GM19468 (cell line): ENCODE results near the gene ADCY5.

ENCODE experiments used
- ATAC-seq: cut with Tn5 transposase; IDR thresholded peaks from one replicate; pipeline ENCODE4 v1.9.1; 2021; ENCODE audit warnings: mild to moderate bottlenecking, moderate library complexity, moderate number of reproducible peaks; ENCODE audit not compliant: unreplicated experiment; ENCODE audit errors: extremely low read depth

ADCY5 gene

GRCh38 chr3:123315271-123315595 is 133.7 kb downstream of the ADCY5 start:
- no peak for ATAC-seq

GRCh38 chr3:123314359-123315270 is 134.3 kb downstream of the ADCY5 start:
- ATAC-seq = no peak

- no peak for ATAC-seq
These were observed 135.0 kb downstream of the ADCY5 start for GRCh38 chr3:123313889-123314288.

- no peak for ATAC-seq
These were observed 136.3 kb downstream of the ADCY5 start for GRCh38 chr3:123312331-123313265.

- no peak for ATAC-seq
These were observed 137.7 kb downstream of the ADCY5 start for GRCh38 chr3:123311201-123311600.

- no peak for ATAC-seq
These were observed 138.1 kb downstream of the ADCY5 start for GRCh38 chr3:123310741-123311140.

- ATAC-seq = no peak
These were observed 138.7 kb downstream of the ADCY5 start for GRCh38 chr3:123310186-123310585.

- no peak for ATAC-seq
These were observed 141.8 kb downstream of the ADCY5 start for GRCh38 chr3:123307064-123307463.

GRCh38 chr3:123305192-123305591 is 143.7 kb downstream of the ADCY5 start:
- ATAC-seq = no peak

- ATAC-seq = no peak
These were observed 144.8 kb downstream of the ADCY5 start for GRCh38 chr3:123303976-123304560.

GRCh38 chr3:123302961-123303360 is 145.9 kb downstream of the ADCY5 start:
- no peak for ATAC-seq

GRCh38 chr3:123301331-123302184 is 147.3 kb downstream of the ADCY5 start:
- no peak for ATAC-seq

GRCh38 chr3:123300583-123300982 is 148.3 kb downstream of the ADCY5 start:
- no peak for ATAC-seq

- no peak for ATAC-seq
These were observed 148.8 kb downstream of the ADCY5 start for GRCh38 chr3:123300056-123300455.

GRCh38 chr3:123299581-123299980 is 149.3 kb downstream of the ADCY5 start:
- no peak for ATAC-seq

GRCh38 chr3:123298903-123299302 is 150.0 kb downstream of the ADCY5 start:
- ATAC-seq = no peak

GRCh38 chr3:123297627-123297899 is 151.3 kb downstream of the ADCY5 start:
- ATAC-seq = no peak

- ATAC-seq = no peak
These were observed 151.9 kb downstream of the ADCY5 start for GRCh38 chr3:123296836-123297626.

GRCh38 chr3:123296261-123296660 is 152.6 kb downstream of the ADCY5 start:
- ATAC-seq = no peak
